GM12878 (cell line): ENCODE data around the gene TMEM30A. TPM values are rescaled to one million over a fixed set of nuclear protein-coding genes. Genes with fewer than 3 reads are reported as not detected.

Experiments used
- polyA plus RNA-seq, 11 experiments: library from polyadenylated mRNA; depleted of rRNA in 4 of 11; unstranded in 6 of 11; stranded (reverse) in 5 of 11; fragments of >200 nt; fragmentation: Nextera tagmentation in 4 of 11; fragmentation: Illumina TruSeq in 1 of 11; extraction: Ambion mirVana in 4 of 11; extraction: Trizol in 1 of 11; gene quantifications; 1 replicate in 1 of 11; 2 replicates in 10 of 11; pipeline versions ENCODE4 v1.2.1 to v1.2.3, GENCODE V29; 2011 to 2016; ENCODE audit warnings: inconsistent platforms in 2 of 11, missing spikeins in 2 of 11, low read depth in 1 of 11
- total RNA-seq, 4 experiments: library from RNA; depleted of rRNA in 3 of 4; stranded (reverse); fragments of >200 nt in 3 of 4; fragmentation: Illumina TruSeq in 1 of 4; extraction: Trizol in 1 of 4; gene quantifications; 2 replicates each; pipeline versions ENCODE4 v1.2.1 to v1.2.3, GENCODE V29; 2013 to 2021

TMEM30A gene
- total and polyA plus RNA-seq, 10 of the 15 experiments (the other 5 are each of a cell fraction or from before 2014, with no cell fraction given), result 11.9 to 61.6 (median 43.2) TPM

Other genes starting within 250 kb of the TMEM30A start
- gene COL12A1, start 78.7 kb downstream of the TMEM30A start, total RNA-seq (2014; rRNA removed), result under 0.01 TPM in 1 of 2 replicates, not detected in the other
- gene COL12A1, start 78.7 kb downstream of the TMEM30A start, total RNA-seq (2014; rRNA removed; fragmentation: Illumina TruSeq; extraction: Trizol), result not detected in 2 replicates
- gene COL12A1, start 78.7 kb downstream of the TMEM30A start, total RNA-seq (2021), result 0.29 and 0.69 TPM in 2 replicates
- 0.03 TPM in 1 of 2 replicates, not detected in the other for gene COL12A1, start 78.7 kb downstream of the TMEM30A start, polyA plus RNA-seq (2011; rRNA removed)
- under 0.01 TPM in 1 of 2 replicates, not detected in the other for gene COL12A1, start 78.7 kb downstream of the TMEM30A start, polyA plus RNA-seq (2014; fragmentation: Illumina TruSeq; extraction: Trizol)
- not detected for gene COL12A1, start 78.7 kb downstream of the TMEM30A start, polyA plus RNA-seq (2014; fragmentation: Nextera tagmentation; extraction: Ambion mirVana)
- not detected in 2 replicates for gene COL12A1, start 78.7 kb downstream of the TMEM30A start, polyA plus RNA-seq (2014; rRNA removed)
- under 1 TPM; 0.04 to 0.17 TPM for gene COL12A1, start 78.7 kb downstream of the TMEM30A start, polyA plus RNA-seq (2016; fragmentation: Nextera tagmentation; extraction: Ambion mirVana)
- gene COX7A2, start 41.0 kb downstream of the TMEM30A start, total RNA-seq (2014; rRNA removed), result 199 and 239 TPM in 2 replicates
- 417 and 432 TPM in 2 replicates for gene COX7A2, start 41.0 kb downstream of the TMEM30A start, total RNA-seq (2014; rRNA removed; fragmentation: Illumina TruSeq; extraction: Trizol)
- 384 and 403 TPM in 2 replicates for gene COX7A2, start 41.0 kb downstream of the TMEM30A start, total RNA-seq (2021)
- 552 and 633 TPM in 2 replicates for gene COX7A2, start 41.0 kb downstream of the TMEM30A start, polyA plus RNA-seq (2011; rRNA removed)
- gene COX7A2, start 41.0 kb downstream of the TMEM30A start, polyA plus RNA-seq (2014; fragmentation: Illumina TruSeq; extraction: Trizol), result 520 and 635 TPM in 2 replicates
- gene COX7A2, start 41.0 kb downstream of the TMEM30A start, polyA plus RNA-seq (2014; fragmentation: Nextera tagmentation; extraction: Ambion mirVana), result 1,000 to 10,000 TPM; 1,615 to 1,834 TPM
- 238 and 276 TPM in 2 replicates for gene COX7A2, start 41.0 kb downstream of the TMEM30A start, polyA plus RNA-seq (2014; rRNA removed)
- 1,000 to 10,000 TPM in 1 of 2 experiments, 100 to 1,000 TPM in 1; 984 to 1,077 TPM for gene COX7A2, start 41.0 kb downstream of the TMEM30A start, polyA plus RNA-seq (2016; fragmentation: Nextera tagmentation; extraction: Ambion mirVana)
- gene FILIP1, start 209.0 kb upstream of the TMEM30A start, total RNA-seq (2014; rRNA removed), result 0.56 and 0.71 TPM in 2 replicates
- gene FILIP1, start 209.0 kb upstream of the TMEM30A start, total RNA-seq (2014; rRNA removed; fragmentation: Illumina TruSeq; extraction: Trizol), result 0.92 and 0.98 TPM in 2 replicates
- gene FILIP1, start 209.0 kb upstream of the TMEM30A start, total RNA-seq (2021), result 0.43 and 0.54 TPM in 2 replicates
- 2.0 and 3.1 TPM in 2 replicates for gene FILIP1, start 209.0 kb upstream of the TMEM30A start, polyA plus RNA-seq (2011; rRNA removed)
- gene FILIP1, start 209.0 kb upstream of the TMEM30A start, polyA plus RNA-seq (2014; fragmentation: Illumina TruSeq; extraction: Trizol), result 0.48 and 0.74 TPM in 2 replicates
- gene FILIP1, start 209.0 kb upstream of the TMEM30A start, polyA plus RNA-seq (2014; fragmentation: Nextera tagmentation; extraction: Ambion mirVana), result under 1 TPM; 0.23 to 0.33 TPM
- 0.25 and 0.32 TPM in 2 replicates for gene FILIP1, start 209.0 kb upstream of the TMEM30A start, polyA plus RNA-seq (2014; rRNA removed)
- gene FILIP1, start 209.0 kb upstream of the TMEM30A start, polyA plus RNA-seq (2016; fragmentation: Nextera tagmentation; extraction: Ambion mirVana), result under 1 TPM; 0.29 to 0.40 TPM